Upper lobe of left lung (tissue), 4 donors: ENCODE data around the gene CORO6.

Experiments
- CTCF ChIP-seq, 6 experiments: fragments of 450-650 bp in 4 of 6; fragments of 200-600 bp in 2 of 6; sonication (generic) in 2 of 6; IDR thresholded peaks; one replicate each; pipeline ENCODE4 v1.5.1; 2016 to 2019; ENCODE audit warnings: antibody characterized with exemption in 6 of 6
- EP300 ChIP-seq, 4 donors: sonication (generic); formaldehyde crosslinking; IDR thresholded peaks; one replicate each; pipeline ENCODE4 v1.5.1; 2017; ENCODE audit warnings: antibody characterized with exemption in 4 of 4, control low read depth in 2 of 4
- POLR2A ChIP-seq, 4 donors: fragments of 450-650 bp; IDR thresholded peaks; one replicate each; pipeline ENCODE4 v1.5.1; 2016 to 2017; ENCODE audit warnings: antibody characterized with exemption in 4 of 4, mild to moderate bottlenecking in 2 of 4
- POLR2AphosphoS5 ChIP-seq, 2 donors: sonication (generic); formaldehyde crosslinking; IDR thresholded peaks; one replicate each; pipeline ENCODE4 v1.5.1; 2017; ENCODE audit warnings: antibody characterized with exemption in 2 of 2

- TF ChIP-seq EP300 (IDR thresholded peaks at IDR 0.05) (no peak), CTCF (IDR thresholded peaks at IDR 0.05) (no peak), POLR2AphosphoS5 (IDR thresholded peaks at IDR 0.05) (no peak), POLR2A (IDR thresholded peaks at IDR 0.05) (no peak)
These were observed 10.1 kb downstream of the CORO6 start for GRCh38 chr17:29612404-29613280.
